HG03460 (cell line): ENCODE data around the gene ZNF593OS.

Source experiments
- ATAC-seq: cut with Tn5 transposase; IDR thresholded peaks from one replicate; pipeline ENCODE4 v1.9.1; 2021; ENCODE audit not compliant: unreplicated experiment

Gene ZNF593OS

GRCh38 chr1:26127235-26128163 lies 44.1 kb downstream of the ZNF593OS start:
- ATAC-seq = no peak

- ATAC-seq = peak; percentile 77
Observed at GRCh38 chr1:26126321-26127084, 45.1 kb downstream of the ZNF593OS start.

GRCh38 chr1:26125946-26126320 lies 45.7 kb downstream of the ZNF593OS start:
- no peak for ATAC-seq

GRCh38 chr1:26125382-26125781 lies 46.2 kb downstream of the ZNF593OS start:
- ATAC-seq = no peak

- no peak for ATAC-seq
Observed at GRCh38 chr1:26124418-26125331, 47.0 kb downstream of the ZNF593OS start.

- no peak for ATAC-seq
Observed at GRCh38 chr1:26122988-26123973, 48.4 kb downstream of the ZNF593OS start.

GRCh38 chr1:26121854-26122773 lies 49.5 kb downstream of the ZNF593OS start:
- ATAC-seq = no peak

GRCh38 chr1:26119892-26120608 lies 51.6 kb downstream of the ZNF593OS start:
- ATAC-seq = no peak
